ENCODE results near the gene CLCN3. TPM values are rescaled to one million over a fixed set of nuclear protein-coding genes. Genes with fewer than 3 reads are reported as not detected.

CLCN3 gene
- total and polyA plus RNA-seq, 2 of the 4 experiments (the other 2 are of a cell fraction) = 13.0 to 22.8 TPM

- H2AK5ac ChIP-seq (ENCODE audit: low read depth, low read length) = no peak overlapping the region
- no peak overlapping the region for H2BK5ac ChIP-seq (ENCODE audit: low read depth, low read length, poor library complexity, severe bottlenecking)
- H3K4me2 ChIP-seq (ENCODE audit: low read depth, low read length) = no peak overlapping the region
- H3K36me3 ChIP-seq (ENCODE audit: control insufficient read depth, insufficient read depth, low read length) = no peaks in the 10 kb centered on the region
- DNase-seq = no peak
- in situ Hi-C loops (cut with MboI; ENCODE audit: low sequenced_read_pairs) = no loop called here
- no peaks in the 10 kb centered on the region for H3K9me3 ChIP-seq (ENCODE audit: control insufficient read depth, insufficient read depth, low read length)
- H3K4ac ChIP-seq (ENCODE audit: low read depth, low read length) = no peak overlapping the region
- H2AFZ ChIP-seq (replicated peaks; ENCODE audit: low read length, poor library complexity) = no peak overlapping the region
- no peak overlapping the region for H3K14ac ChIP-seq (replicated peaks; ENCODE audit: low read depth, low read length)
- no peak overlapping the region for H3K56ac ChIP-seq (ENCODE audit: extremely low read depth, insufficient read depth, low read length)
- no peak for TF ChIP-seq RCOR1 (IDR thresholded peaks at IDR 0.05; ENCODE audit: insufficient replicate concordance, low read length)
- no peak for TF ChIP-seq CHD1 (IDR thresholded peaks at IDR 0.05; ENCODE audit: low read depth, low read length)
- no peak for TF ChIP-seq CTCF (conservative IDR thresholded peaks at IDR 0.05; ENCODE audit: low read depth, low read length)
- TF ChIP-seq CEBPB (IDR thresholded peaks at IDR 0.05; ENCODE audit: low read depth, low read length) = no peak
- TF ChIP-seq RFX5 (IDR thresholded peaks at IDR 0.05; ENCODE audit: low read depth, low read length) = no peak
- no peak for TF ChIP-seq NFE2L2 (IDR thresholded peaks at IDR 0.05; ENCODE audit: low read depth, low read length)
- TF ChIP-seq BHLHE40 (IDR thresholded peaks at IDR 0.05; ENCODE audit: low read depth, low read length) = no peak
- TF ChIP-seq MXI1 (IDR thresholded peaks at IDR 0.05; ENCODE audit: borderline replicate concordance, low read depth, low read length) = no peak
- TF ChIP-seq FOS (IDR thresholded peaks at IDR 0.05; ENCODE audit: low read depth, low read length) = no peak
- no peak for TF ChIP-seq USF2 (IDR thresholded peaks at IDR 0.05; ENCODE audit: low read depth, low read length)
- TF ChIP-seq MAFK (IDR thresholded peaks at IDR 0.05; ENCODE audit: low read depth, low read length) = no peak
- TF ChIP-seq RAD21 (IDR thresholded peaks at IDR 0.05; ENCODE audit: low read length) = no peak
- no peak for TF ChIP-seq MAZ (IDR thresholded peaks at IDR 0.05; ENCODE audit: borderline replicate concordance, low read depth, low read length)
- no peak for TF ChIP-seq POLR2A (IDR thresholded peaks at IDR 0.05; ENCODE audit: low read depth, low read length)
- TF ChIP-seq SMC3 (IDR thresholded peaks at IDR 0.05; ENCODE audit: low read depth, low read length) = no peak
- no peak for TF ChIP-seq ELK1 (IDR thresholded peaks at IDR 0.05; ENCODE audit: borderline replicate concordance, low read depth, low read length)
- no peak overlapping the region for H4K8ac ChIP-seq (ENCODE audit: low read depth in 2 of 2, low read length in 2 of 2)
- BruUV-seq (replicated peaks) = no TSS peak
- H3K4me1 ChIP-seq (ENCODE audit: control insufficient read depth, insufficient read depth, low read length) = 0 out of 2 replicates have a peak, but pooled peaks cover 2% of the 10 kb centered on the region
- no peak overlapping the region for H4K91ac ChIP-seq (ENCODE audit: insufficient read depth, low read depth, low read length)
- dilution Hi-C loops (cut with HindIII; ENCODE audit: low sequenced_read_pairs, unreplicated experiment) = no loop called here
- no CpG with 5 or more reads among the region's 2 CpGs for whole genome bisulfite sequencing, 2 experiments (ENCODE audit: extremely low coverage in 2 of 2, insufficient read length in 1 of 2)
- no peak overlapping the region for H2BK15ac ChIP-seq (ENCODE audit: low read depth, low read length)
- H2AK9ac ChIP-seq (replicated peaks; ENCODE audit: low read depth, low read length, poor library complexity) = no peak overlapping the region
- H3K9me1 ChIP-seq (ENCODE audit: insufficient read depth, low read length) = no peaks in the 10 kb centered on the region
- no peak overlapping the region for H3K4me3 ChIP-seq (ENCODE audit: insufficient read depth, low read depth, low read length)
- no peak overlapping the region for H3K27ac ChIP-seq (ENCODE audit: insufficient read depth, low read length)
- CTCF ChIA-PET = no interaction called here
- POLR2A ChIA-PET (ENCODE audit: unreplicated experiment) = no interaction called here
- no peak for ATAC-seq (ENCODE audit: low read depth)
- H2BK120ac ChIP-seq (ENCODE audit: low read depth, low read length) = no peak overlapping the region
- no peaks in the 10 kb centered on the region for H3K27me3 ChIP-seq (ENCODE audit: control insufficient read depth, insufficient read depth, low read length)
- no peak overlapping the region for H3K23ac ChIP-seq (ENCODE audit: low read depth, low read length)
- intact Hi-C loops (cut with micrococcal nuclease) = no loop called here
- no peak overlapping the region for H4K5ac ChIP-seq (ENCODE audit: low read depth, low read length)
- no peak overlapping the region for H3K9ac ChIP-seq (ENCODE audit: low read depth, low read length)
- H3K18ac ChIP-seq (ENCODE audit: low read depth, low read length) = no peak overlapping the region
- H2BK20ac ChIP-seq (ENCODE audit: low read depth, low read length) = no peak overlapping the region
- peaks cover 0 to 8% of the 10 kb centered on the region in 2 experiments; a peak in 3 of 4 replicates for H3K79me1 ChIP-seq (ENCODE audit: low read depth in 1 of 2, low read length in 2 of 2)
- H4K20me1 ChIP-seq (ENCODE audit: insufficient read depth, low read length) = no peaks in the 10 kb centered on the region
Measured at GRCh38 chr4:169663402-169663801, 43.0 kb downstream of the CLCN3 start.
